Stromal cell of bone marrow (primary cell): ENCODE results near the gene PRPF38B.

ENCODE experiments used
- DNase-seq: peaks from one replicate; pipeline ENCODE4 v3.0.0-alpha.2; 2012; ENCODE audit warnings: low read depth

The PRPF38B gene

DNA sequence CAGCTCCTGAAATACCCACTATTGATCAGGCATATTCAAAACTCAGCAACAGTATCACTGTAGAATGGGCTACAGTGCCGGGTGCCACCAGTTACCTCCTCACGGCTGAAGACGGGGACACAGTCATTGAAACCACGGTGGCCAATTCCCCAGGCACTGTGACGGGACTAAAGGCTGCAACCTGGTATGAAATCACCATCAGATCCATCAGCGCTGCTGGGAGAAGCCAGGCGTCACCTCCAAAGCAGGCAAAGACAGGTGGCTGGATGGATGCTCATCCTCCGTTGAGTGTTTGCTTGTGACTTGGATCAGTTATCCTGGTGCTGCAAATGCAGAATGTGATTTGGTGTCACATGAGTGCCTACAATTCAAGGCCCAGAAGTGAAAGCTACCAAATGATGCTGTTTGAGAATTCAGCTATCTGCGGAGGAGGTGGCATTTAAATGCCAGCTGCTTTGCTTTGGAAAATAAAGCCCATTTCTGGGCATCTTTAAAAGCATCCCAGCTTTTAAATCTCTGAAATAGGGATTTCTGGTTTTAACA is 25.7 kb downstream of the PRPF38B start:
- no peak for DNase-seq

DNA sequence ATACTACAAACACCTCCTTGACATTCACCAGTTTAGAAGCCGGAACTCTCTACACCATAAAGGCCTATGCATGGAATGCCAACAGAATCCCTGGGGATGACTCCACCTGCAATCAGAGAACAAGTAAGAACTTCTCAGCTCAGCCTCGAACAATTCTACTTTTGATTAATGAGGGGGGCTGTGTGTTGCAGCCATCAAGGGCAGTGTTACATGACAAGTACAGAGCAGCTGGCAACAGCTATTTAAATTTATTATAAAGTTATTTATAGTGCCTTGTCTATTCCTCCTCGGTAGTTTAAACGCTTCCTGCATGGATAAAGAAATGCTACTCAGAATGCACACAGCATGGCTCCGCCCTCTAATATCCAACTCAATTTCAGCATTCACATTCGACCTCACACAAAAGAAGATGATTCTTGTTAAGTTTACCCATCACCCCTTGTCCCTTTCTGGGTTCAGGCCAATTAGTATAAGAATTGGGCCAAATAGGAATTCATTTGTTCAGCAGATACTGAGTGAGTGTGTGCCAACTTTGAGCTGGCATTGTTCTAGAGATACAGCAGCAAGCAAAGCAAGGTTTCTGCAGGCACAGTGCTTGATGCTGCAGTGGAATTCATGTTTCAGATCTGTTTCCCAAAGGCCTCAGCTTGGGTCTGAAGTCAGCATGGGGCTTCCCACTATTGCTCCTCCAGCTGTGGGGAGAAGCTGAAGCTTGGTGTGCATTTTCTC is 27.0 kb downstream of the PRPF38B start:
- DNase-seq = no peak

DNA sequence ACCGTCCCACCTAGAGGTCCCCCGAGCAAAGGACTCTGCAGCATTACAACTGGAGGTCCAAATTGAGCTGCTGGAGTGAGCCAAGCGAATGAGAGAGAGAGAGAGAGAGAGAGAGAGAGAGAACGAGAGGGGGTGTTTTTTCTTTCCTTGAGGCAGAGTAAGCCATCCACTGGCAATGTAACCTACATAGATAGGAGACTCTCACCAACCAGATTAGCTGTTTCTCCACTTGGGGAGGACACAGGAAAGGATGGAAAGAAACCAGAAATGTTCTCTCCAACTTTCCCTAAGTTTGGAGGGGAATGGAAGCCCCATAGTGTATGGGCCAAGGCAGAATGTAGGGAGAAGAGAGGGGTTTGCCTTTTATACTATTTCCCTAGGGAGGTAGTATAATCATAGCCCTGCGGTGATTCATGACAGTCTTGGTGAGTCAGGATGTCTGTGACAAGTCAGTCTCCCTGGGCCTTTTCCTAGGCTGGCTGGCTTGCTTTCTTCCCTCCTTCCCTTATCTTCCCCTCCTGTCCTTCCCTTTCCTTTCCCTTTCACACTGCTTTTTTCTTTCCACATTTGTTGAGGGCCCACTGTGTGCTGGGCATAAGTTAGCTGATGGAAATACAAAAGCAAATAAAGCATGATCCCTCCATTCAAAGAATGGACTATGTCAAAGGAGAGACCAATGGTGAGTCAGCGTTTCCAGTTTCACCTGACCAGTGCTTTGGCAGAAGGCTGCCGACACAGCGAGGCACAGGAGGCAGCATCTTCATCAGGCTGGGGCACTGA is 27.7 kb downstream of the PRPF38B start:
- peak; percentile 84 for DNase-seq

DNA sequence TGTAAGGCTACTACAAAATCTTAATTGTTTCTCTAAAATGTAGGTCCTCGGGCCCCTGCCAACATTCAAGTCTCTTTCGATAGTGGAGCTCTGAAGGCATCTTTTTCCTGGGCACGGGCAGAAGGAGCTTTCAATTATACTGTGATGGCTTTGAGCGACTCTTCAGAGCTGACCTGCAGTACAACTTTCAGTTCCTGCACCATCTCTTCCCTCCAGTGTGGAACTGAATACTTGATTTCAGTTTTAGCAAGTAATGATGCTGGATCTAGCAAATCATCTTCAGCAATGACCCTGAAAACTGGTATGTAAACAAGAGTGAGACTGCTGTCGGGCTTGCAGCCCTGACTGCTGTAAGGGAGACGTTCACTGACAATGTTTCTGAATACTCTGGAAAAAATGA is 30.2 kb downstream of the PRPF38B start:
- DNase-seq = no peak

DNA sequence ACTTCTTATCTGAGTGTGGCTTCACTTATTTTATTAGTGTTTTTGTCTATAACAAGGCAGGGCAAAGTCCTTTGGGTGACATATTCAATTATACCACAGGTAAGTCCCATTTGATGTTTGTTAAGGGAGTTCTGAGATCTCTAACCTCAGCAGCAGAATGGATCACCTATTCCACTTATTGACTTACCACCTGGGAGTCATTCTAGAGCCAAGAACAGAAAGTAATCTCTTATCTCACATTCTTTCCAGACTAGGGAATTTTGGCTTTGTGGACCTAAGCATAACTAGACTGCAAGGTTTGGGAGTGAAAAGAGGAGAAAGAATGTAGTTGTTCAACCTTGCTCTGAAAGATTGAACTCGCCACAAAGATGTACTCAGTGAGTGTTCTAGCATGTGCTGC is 33.8 kb downstream of the PRPF38B start:
- DNase-seq = no peak

DNA sequence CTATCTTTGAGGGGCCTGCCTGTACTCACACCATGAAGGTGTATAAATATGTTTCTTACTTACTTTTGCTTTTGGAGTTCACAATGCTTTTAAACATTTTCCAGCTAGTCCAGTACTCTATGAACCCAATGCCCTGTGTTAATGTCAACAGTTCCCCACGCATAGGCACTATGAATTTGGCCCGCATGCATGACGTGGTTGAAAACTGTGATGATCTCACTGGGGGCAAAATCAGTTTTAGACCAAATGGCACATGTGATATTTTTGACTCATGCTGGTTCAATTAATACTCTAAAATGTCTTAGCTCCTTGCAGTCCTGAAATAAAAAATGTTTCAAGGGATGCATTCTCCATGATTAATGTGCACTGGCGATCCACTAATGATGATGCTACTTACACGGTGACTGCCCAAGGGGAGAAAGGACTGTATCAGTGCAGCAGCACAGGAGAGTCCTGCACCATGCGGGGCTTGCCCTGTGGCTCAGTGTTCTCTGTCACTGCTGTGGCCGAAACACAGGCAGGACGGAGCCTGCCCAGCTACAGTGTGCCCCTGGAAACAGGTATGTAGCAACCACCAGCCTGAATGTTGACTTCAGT is 36.3 kb downstream of the PRPF38B start:
- DNase-seq = no peak

DNA sequence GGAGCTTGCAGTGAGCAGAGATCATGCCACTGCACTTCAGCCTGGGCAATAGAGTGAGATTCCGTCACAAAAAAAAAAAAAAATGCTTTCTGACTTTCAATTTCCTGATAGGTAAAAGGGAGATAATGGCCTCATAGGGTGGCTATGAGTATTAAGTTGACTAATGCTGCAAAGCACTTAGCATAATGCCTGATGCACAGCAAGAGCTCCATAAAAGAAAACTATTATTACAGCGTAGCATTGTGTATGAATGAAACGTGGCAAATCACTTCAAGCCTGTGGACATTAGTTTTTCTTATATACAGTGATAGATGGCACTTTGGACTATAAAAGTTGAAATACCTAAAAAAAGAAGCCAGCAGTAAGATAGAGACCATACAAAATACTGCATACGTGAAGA is 37.4 kb downstream of the PRPF38B start:
- DNase-seq = no peak

DNA sequence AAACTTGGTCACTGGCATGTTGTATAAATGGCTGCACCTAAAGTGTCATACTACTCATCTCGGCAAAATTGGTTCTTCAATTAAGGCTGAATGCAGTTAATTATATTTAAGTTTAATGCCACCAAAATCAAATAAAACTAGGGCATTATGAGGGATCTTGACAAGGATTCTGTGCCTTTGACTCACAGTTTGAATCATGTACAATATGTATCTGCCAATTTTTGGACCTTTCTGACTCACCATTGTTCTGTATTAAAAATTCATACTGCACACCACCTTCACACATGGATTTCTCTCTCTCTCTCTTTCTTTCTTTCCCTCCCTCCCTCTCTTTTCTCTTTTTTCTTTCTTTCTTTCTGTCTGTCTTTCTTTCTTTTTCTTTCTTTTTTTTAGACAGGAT is 40.3 kb downstream of the PRPF38B start:
- DNase-seq = peak; percentile 57

DNA sequence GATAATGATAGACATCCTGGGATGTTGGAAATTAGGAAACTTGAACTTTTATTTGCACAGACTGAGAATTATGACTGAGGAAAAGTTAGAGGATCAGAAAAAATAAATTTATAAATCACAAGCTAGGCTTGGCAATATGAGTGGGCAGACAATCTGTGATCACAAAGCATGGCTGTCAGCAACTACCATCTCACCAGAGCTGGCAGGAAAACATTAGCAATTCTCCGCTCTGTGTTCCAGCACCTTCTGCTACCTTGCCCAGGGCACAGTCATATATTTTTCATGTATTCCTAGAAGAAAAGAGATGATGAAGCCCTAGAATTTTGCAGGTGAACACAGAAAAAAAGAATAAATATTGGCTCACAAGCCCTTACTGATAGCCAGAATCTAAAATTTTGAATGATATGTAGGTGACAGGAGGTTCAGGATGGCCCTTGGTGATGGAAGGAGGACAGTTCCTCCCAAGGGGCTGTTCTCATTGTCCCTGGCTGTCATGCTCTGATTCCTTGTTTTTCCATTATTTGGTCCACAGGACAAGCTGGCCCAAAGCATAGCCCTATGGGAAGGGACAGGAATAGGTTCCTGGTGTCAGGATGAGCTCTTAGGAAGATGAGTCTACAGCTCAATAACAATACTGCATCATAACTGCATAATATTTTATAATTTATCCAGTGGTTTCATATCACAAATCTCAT is 42.2 kb downstream of the PRPF38B start:
- DNase-seq = no peak

DNA sequence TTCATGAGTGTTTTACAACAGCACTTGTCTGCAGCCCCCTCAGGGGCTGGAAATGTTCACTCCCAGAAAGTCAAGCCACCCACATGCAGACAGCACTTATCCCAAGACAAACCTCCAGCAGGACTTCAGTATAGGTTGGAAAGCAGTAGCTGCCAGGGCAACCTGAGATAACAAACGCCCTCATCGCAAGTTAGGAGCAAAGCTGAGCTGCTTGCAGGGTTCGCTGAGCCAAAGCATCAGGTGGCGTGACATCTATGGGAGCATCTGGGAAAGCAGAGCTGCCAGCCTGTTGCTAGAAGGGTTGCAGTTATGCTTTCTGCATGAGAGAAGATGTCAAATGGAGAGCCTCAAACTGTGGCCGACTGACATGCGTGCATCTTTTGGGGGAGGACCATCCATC is 50.1 kb downstream of the PRPF38B start:
- DNase-seq = no peak

DNA sequence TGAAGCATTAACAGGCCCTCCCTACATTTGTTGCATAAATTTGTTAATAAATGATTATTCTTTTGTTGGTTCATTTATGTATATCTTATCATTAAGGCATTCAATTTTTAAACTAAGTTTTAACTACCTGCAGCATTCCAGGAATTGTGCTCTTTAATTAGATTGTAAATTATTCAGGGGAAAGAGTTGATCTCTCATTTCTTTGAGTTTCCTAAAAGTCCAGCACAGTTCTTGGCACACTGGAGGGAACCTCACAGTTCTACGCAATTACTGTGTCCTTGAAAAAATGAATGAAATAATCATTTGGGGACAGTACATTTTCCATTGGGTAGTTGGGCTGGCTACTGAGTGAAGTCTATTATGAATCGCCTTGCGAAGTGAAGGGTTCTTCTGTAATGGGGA is 53.9 kb downstream of the PRPF38B start:
- DNase-seq = no peak

DNA sequence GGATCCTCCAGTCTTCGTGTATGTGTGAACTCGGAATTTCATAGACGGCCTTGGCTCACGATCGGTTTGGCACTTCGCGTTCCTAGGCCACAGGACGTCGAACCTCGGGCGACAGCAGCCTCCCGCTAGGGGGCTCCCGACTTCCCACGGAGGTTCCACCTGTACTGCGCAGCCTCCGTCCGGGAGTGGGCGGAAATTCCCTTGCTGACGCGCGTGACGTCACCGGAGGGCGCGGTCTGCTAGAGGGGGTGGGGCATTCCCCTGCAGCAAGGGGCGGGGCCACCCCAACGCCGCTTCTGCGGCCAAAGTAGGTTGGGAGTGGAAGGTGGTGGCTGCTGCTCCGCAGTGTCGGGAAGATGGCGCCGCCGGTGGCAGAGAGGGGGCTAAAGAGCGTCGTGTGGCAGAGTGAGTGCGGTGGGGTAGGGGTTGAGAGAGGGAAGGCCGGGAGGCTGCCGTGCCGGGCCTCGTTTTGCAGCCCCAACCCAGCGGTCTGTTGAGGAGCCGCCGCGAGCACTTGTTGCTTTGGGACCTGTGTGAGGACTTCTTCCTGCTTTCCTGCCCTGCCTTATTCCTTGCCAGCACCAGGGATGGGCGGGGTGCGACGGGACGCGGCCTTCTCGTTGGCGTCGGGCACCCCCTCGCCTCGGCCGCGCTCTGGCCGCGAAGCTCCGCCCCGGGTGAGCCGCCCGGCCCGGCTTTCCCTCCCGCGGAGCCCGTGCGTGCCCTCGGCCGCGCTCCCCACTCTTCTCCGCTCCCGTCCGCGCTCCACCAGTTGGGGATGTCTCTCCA is 54.5 kb downstream of the PRPF38B start, which contains the start of gene STXBP3:
TSS of gene STXBP3 (plus strand) at position 293 of the 789 bp plus-strand sequence. CDS start at position 357, 64 bp downstream.
- peak; percentile 88 for DNase-seq

DNA sequence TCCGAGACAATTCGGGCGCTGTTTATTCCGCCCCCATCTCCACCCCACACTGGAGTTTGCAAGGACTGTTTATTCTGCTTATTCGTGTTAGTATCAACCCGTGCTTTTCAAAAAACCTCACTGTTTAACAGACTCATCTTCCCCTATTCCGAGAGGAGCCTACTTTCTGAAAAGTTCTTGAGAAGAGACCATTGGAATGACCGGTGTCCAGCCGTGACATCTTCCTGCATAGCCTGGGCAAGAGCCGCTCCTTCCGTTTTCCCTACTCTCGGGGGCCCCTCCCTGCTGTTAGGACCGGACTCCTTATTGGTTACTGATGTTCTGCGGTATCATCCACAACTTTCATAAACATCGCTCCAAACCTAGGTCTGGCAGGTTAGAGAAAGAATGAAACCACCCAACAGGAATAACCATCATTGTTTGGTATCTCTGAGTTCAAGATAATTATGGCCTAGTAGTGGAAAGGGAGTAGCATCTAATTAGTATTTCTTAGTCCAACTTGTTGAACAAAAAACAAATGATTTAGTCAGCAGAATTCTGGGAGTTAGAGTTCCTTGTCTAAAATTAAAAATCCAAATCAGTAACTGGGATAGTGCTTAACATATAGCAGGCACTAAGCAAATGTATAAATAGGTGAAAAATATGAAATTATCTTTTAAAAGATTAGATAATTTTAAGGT is 55.2 kb downstream of the PRPF38B start:
- DNase-seq = peak; percentile 75

DNA sequence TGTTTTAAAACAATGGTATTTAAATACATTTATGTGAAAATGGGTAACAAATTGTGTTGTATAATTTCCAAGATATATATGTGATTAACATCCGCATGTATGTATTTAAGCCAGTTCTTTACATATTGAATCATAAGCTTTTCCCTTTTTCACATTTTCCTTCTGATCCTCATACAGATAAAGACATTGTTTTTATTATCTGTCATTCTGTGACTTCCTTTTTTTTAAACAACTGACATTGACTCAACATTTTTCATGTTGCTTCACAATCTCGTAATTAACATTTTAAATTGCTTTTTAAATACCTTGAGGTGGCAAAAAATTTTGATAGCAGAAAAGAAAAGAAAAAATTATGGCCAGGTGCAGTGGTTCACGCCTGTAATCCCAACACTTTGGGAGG is 55.8 kb downstream of the PRPF38B start:
- no peak for DNase-seq

DNA sequence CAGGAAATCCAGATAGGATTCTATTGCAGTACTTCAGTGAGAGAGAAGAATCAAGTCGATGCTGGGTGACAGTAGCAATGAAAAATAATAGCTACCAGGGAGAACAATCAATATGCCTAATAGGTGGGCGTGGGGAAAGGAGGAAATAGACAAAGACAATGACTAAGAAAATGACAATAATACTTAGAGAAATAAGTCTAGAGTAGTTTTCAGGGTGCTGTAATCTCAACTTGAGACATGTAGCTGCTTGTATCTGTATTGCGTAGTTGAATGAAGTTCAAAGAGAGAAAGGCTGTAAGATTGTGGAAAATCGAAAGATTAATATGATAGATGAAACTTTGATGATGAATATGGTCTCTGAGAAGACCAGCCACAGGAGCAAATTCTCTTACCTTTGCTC is 57.0 kb downstream of the PRPF38B start:
- DNase-seq = no peak

DNA sequence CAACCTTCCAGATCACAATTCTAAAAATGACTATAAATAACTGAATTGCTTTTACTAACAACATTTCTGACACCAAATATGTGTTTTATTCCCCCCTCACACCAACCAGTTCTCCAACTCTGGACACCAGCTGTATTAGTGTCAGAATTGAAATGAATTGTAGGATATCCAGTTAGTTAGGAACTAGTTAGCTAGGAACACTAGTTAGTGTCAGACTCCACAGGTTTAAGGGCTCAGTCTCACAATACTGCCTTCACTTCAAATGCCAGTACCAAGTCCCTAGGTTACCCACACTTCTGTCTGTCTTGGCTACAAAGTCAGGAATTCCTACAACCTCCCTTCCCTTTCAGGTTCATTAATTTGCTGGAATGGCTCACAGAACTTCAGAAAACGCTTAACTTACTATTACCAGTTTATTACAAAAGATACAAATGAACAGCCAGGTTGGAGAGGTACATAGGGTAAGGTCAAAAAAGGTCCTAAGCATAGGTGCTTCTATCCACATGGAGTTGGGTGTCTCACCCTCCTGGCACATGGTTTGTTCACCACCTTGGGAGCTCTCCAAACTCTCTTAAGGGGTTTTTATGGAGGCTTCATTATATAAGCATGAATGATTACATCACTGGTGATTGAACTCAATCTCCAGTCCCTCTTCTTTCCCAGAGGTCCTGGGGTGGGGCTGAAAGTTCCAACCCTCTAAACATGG is 58.5 kb downstream of the PRPF38B start:
- DNase-seq = peak; percentile 1
